PFSK-1 (cell line): ENCODE results near the gene RUSC1.

ENCODE experiments used
- POLR2AphosphoS5 ChIP-seq: IDR thresholded peaks from 2 replicates; pipeline ENCODE4 v1.6.1; 2012; ENCODE audit warnings: low read depth, mild to moderate bottlenecking, control low read depth, low read length, moderate library complexity
- SIN3A ChIP-seq: IDR thresholded peaks from 2 replicates; pipeline ENCODE4 v1.6.1; 2012; ENCODE audit warnings: mild to moderate bottlenecking, low read length, moderate library complexity, borderline replicate concordance; ENCODE audit not compliant: insufficient read depth
- TAF1 ChIP-seq: IDR thresholded peaks from 2 replicates; pipeline ENCODE4 v1.6.1; 2012; ENCODE audit warnings: low read length, control low read depth, borderline replicate concordance; ENCODE audit not compliant: insufficient read depth
- TF ChIP-seq, protein P1 (sequence below), 2 experiments: IDR thresholded peaks; 2 replicates each; pipeline versions ENCODE4 v1.6.1 to v1.8.0; 2011 to 2012; ENCODE audit warnings: low read depth in 2 of 2, low read length in 2 of 2, control low read depth in 1 of 2, inconsistent platforms in 1 of 2, mild to moderate bottlenecking in 1 of 2, moderate library complexity in 1 of 2; ENCODE audit not compliant: insufficient read depth in 1 of 2

DNA sequence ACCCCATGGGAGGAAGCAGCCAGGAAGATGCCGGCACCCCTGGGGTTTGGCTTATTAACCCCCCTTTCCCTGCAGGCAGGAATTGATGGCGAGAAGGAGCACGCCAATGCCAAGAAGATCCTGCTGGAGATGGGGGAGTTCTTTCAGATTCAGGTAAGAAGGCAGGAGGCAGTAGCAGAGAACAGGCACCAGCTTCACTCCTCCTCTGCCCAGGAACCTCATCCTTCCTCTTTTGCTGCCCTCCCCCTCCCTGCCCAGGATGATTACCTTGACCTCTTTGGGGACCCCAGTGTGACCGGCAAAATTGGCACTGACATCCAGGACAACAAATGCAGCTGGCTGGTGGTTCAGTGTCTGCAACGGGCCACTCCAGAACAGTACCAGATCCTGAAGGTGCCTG is 1.2 kb upstream of the RUSC1 start:
- TF ChIP-seq TAF1 (no peak), POLR2AphosphoS5 (no peak), SIN3A (no peak)
- TF ChIP-seq, protein P1, sequence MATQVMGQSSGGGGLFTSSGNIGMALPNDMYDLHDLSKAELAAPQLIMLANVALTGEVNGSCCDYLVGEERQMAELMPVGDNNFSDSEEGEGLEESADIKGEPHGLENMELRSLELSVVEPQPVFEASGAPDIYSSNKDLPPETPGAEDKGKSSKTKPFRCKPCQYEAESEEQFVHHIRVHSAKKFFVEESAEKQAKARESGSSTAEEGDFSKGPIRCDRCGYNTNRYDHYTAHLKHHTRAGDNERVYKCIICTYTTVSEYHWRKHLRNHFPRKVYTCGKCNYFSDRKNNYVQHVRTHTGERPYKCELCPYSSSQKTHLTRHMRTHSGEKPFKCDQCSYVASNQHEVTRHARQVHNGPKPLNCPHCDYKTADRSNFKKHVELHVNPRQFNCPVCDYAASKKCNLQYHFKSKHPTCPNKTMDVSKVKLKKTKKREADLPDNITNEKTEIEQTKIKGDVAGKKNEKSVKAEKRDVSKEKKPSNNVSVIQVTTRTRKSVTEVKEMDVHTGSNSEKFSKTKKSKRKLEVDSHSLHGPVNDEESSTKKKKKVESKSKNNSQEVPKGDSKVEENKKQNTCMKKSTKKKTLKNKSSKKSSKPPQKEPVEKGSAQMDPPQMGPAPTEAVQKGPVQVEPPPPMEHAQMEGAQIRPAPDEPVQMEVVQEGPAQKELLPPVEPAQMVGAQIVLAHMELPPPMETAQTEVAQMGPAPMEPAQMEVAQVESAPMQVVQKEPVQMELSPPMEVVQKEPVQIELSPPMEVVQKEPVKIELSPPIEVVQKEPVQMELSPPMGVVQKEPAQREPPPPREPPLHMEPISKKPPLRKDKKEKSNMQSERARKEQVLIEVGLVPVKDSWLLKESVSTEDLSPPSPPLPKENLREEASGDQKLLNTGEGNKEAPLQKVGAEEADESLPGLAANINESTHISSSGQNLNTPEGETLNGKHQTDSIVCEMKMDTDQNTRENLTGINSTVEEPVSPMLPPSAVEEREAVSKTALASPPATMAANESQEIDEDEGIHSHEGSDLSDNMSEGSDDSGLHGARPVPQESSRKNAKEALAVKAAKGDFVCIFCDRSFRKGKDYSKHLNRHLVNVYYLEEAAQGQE (IDR thresholded peaks at IDR 0.05; ENCODE audit: insufficient read depth in 1 of 2, low read depth in 2 of 2, low read length in 2 of 2): no peak
